Measurements from ENCODE around the gene DENND2C.

DENND2C gene

DNA sequence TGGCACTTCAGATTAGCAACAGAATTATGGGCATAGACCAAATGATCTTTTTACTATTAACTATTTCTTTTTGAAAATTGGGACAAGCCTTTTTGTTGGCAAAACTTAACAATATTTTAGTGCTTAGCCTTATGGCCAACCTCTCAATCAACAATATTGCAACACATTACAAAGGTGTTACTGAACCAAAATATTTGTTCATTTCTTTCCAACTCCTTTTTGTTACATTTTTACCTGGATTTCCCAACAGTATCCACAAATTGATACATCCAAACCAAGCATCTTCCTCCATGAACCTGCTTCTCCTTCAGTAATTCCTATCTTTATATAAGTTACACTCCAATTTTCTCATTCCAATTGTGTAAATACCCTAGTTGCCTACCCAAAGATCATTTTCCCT lies 27.0 kb upstream of the DENND2C start:
- TF ChIP-seq, protein P1, sequence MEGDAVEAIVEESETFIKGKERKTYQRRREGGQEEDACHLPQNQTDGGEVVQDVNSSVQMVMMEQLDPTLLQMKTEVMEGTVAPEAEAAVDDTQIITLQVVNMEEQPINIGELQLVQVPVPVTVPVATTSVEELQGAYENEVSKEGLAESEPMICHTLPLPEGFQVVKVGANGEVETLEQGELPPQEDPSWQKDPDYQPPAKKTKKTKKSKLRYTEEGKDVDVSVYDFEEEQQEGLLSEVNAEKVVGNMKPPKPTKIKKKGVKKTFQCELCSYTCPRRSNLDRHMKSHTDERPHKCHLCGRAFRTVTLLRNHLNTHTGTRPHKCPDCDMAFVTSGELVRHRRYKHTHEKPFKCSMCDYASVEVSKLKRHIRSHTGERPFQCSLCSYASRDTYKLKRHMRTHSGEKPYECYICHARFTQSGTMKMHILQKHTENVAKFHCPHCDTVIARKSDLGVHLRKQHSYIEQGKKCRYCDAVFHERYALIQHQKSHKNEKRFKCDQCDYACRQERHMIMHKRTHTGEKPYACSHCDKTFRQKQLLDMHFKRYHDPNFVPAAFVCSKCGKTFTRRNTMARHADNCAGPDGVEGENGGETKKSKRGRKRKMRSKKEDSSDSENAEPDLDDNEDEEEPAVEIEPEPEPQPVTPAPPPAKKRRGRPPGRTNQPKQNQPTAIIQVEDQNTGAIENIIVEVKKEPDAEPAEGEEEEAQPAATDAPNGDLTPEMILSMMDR (conservative IDR thresholded peaks at IDR 0.05; ENCODE audit: control insufficient read depth, insufficient read depth, low read depth, low read length) = no peak
- no peak for DNase-seq (ENCODE audit: low read depth)
- no peak overlapping the region for H3K4me3 ChIP-seq (ENCODE audit: control insufficient read depth, low read depth, low read length)

DNA sequence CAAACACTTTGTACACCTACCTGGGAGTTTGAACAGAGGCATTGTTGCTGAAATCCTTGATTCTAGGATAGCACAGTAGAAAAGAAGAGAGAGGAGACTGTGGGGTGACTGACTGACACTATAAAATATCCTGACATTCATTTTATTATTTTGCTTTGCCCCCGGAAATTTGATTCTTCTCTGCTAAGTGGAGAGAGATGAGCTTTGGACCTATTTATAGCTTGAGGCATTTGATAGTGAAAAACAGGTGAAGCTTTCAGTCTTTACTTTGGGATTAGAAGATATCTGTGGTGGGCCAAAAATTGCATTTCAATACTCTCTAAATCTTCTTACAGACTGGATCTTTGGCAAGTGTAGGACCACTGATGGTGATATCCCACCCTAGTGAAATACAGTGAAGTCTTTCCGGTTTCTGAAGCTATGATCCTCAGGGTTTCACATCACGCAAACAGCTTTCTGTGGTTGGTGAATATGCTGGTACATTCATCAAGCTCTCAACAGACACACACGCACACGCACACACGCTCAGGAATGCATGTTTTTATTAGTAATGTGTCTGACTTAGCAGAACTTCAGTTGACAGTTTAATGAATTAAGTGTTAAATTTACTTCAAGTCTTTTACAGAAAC lies 25.7 kb upstream of the DENND2C start, which contains the start of gene AMPD1:
Gene AMPD1, minus strand, starts transcription at position 117 of the 629 bp plus-strand sequence. Its CDS starts 75 bp downstream, at position 42.
- TF ChIP-seq, protein P1 (conservative IDR thresholded peaks at IDR 0.05; ENCODE audit: control insufficient read depth, insufficient read depth, low read depth, low read length) = no peak
- peak; percentile 45 for DNase-seq (ENCODE audit: low read depth)
- H3K4me3 ChIP-seq (ENCODE audit: control insufficient read depth, low read depth, low read length) = no peak within 1 kb of the TSS

DNA sequence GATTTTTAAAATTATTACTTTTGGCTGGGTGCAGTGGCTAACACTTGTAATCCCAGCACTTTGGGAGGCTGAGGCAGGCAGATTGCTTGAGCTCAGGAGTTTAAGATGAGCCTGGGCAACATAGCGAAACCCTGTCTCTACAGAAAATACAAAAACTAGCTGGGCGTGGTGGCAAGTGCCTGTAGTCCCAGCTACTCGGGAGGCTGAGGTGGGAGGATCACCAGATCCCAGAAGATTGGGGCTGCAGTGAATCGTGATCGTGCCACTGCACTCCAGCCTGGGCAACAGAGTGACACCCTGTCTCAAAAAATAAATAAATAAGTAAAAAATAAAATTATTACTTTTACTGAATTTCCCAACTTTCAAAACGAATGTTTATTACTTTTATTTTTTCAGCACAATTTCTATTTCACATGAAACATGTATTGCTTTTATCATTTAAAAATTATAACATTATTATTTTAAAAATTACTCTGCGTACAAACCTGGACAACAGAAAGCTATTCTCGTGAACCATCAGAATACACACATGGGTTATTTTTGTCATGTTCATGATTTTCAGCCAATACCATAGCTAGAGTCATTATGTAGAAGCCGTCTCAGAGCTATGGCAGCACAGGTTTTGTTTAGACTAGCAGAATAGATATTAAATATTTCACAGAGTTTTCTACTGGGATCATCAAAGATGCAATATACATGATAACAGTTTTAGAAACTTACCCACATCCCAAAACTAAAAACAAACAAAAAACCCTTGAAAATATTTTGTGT lies 24.9 kb upstream of the DENND2C start:
- no peak for DNase-seq (ENCODE audit: low read depth)
- TF ChIP-seq, protein P1 (conservative IDR thresholded peaks at IDR 0.05; ENCODE audit: control insufficient read depth, insufficient read depth, low read depth, low read length) = no peak

DNA sequence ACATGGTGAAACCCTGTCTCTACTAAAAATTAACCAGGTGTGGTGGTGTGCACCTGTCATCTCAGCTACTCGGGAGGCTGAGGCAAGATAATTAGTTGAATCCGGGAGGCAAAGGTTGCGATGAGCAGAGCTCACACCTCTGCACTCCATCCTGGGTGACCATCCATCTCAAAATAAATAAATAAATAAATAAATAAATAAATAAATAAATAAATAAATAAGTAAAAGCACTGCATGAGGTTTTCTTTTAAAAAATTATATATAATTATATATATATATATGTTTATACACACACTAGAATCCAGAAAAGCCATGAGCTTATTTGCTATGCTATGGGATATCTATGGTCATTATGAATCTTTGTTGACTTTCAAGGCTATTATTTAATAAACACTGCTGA lies 23.1 kb upstream of the DENND2C start:
- no peak overlapping the region for H3K4me3 ChIP-seq (ENCODE audit: control insufficient read depth, low read depth, low read length)
- TF ChIP-seq, protein P1 (conservative IDR thresholded peaks at IDR 0.05; ENCODE audit: control insufficient read depth, insufficient read depth, low read depth, low read length) = no peak
- no peak for DNase-seq (ENCODE audit: low read depth)

More for the DNA sequence above, 24.9 kb upstream of the DENND2C start:
- no peak overlapping the region for H3K4me3 ChIP-seq (ENCODE audit: control insufficient read depth, low read depth, low read length)

DNA sequence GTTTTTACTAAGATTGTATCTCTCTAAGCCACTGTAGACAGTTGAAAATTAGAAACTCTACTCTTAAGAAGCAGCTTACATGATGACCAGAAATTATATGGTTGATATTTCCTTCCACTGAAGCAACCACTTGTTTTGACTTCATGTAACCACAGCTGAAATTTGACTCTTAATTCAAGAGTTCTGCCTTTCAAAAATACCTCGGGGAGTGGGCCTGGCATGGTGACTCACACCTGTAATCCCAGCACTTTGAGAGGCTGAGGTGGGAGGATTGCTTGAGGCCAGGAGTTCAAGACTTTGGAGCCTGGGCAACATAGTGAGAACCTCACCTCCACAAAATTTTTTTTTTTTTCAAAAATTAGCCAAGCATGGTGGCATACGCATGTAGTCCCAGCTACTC lies 21.2 kb upstream of the DENND2C start:
- DNase-seq (ENCODE audit: low read depth) = no peak
- TF ChIP-seq, protein P1 (conservative IDR thresholded peaks at IDR 0.05; ENCODE audit: control insufficient read depth, insufficient read depth, low read depth, low read length) = no peak

DNA sequence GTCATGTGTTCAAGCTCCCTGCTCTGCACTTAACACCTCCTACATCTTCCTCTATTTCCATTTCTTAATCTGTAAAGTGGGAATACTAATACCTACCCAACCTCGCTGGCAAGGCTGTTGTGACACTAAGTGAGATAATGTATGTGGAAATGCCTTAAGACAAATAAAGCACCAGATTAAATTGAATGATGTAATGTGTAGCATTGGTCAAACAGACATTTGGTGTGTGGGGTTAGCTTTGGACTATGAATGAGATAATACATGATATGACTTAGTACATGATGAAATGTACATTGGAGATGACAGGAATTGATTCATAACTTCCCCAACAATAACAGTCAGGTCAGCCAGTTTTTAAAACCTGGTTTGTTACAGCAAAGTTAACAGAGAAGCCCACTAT lies 20.3 kb upstream of the DENND2C start:
- TF ChIP-seq, protein P1 (conservative IDR thresholded peaks at IDR 0.05; ENCODE audit: control insufficient read depth, insufficient read depth, low read depth, low read length) = no peak

More for the DNA sequence above, 21.2 kb upstream of the DENND2C start:
- H3K4me3 ChIP-seq (ENCODE audit: control insufficient read depth, low read depth, low read length) = no peak overlapping the region

More for the DNA sequence above, 20.3 kb upstream of the DENND2C start:
- H3K4me3 ChIP-seq (ENCODE audit: control insufficient read depth, low read depth, low read length) = no peak overlapping the region
- no peak for DNase-seq (ENCODE audit: low read depth)
